Activated T-helper 1 cell treated with anti-CD3 and anti-CD28 coated beads, Interleukin-12 subunit alpha, Interleukin-12 subunit beta, Interleukin-2, Interleukin-4 antibody, amounts not matched to agents 30 ng/mL and 10 ng/mL and 1 ng/mL, durations not matched to agents 14 hours and 24 hours and 36 hours (primary cell): ENCODE data around the gene CCNDBP1. TPM values are rescaled to one million over a fixed set of nuclear protein-coding genes. Genes with fewer than 3 reads are reported as not detected.
"Not testable (repeated sequence)": the region's sequence is repeated elsewhere in the genome, so short reads cannot be mapped to it uniquely, and the experiment has no call there.

Experiments used
- DNase-seq: peaks from one replicate; pipeline ENCODE4 v3.0.0; 2021; ENCODE audit warnings: low spot score
- H3K27ac Mint-ChIP-seq: one replicate; pipeline ENCODE4 v1.8.0; 2021; ENCODE audit warnings: mild to moderate bottlenecking, mixed read lengths
- H3K27me3 Mint-ChIP-seq: one replicate; pipeline ENCODE4 v1.8.0; 2022; ENCODE audit warnings: mild to moderate bottlenecking, moderate library complexity, mixed read lengths; ENCODE audit not compliant: insufficient read depth
- H3K36me3 Mint-ChIP-seq: one replicate; pipeline ENCODE4 v1.8.0; 2021; ENCODE audit warnings: low read depth, mixed read lengths
- H3K4me1 Mint-ChIP-seq: one replicate; pipeline ENCODE4 v1.8.0; 2021; ENCODE audit warnings: low read depth, mixed read lengths
- H3K4me3 Mint-ChIP-seq: one replicate; pipeline ENCODE4 v1.8.0; 2021; ENCODE audit warnings: mild to moderate bottlenecking, moderate library complexity, mixed read lengths
- H3K9me3 Mint-ChIP-seq: one replicate; pipeline ENCODE4 v1.8.0; 2021; ENCODE audit warnings: mixed read lengths
- intact Hi-C: fragments of 100-400 bp; cut with micrococcal nuclease; formaldehyde crosslinking; loops from one replicate; pipeline ENCODE4 v1.15.1; 2024
- total RNA-seq: library from RNA; stranded (reverse); gene quantifications from 2 replicates; pipeline ENCODE4 v1.2.3, GENCODE V29; 2022

The CCNDBP1 gene
- total RNA-seq, 1 donor from 2014 or later: 57.7 TPM

GRCh38 chr15:43212951-43213350, 27.7 kb downstream of the CCNDBP1 start:
- Mint-ChIP-seq H3K4me3 (no peak overlapping the region), H3K9me3 (peaks cover 5% of the 10 kb centered on the region), H3K4me1 (no peaks in the 10 kb centered on the region), H3K27ac (no peak overlapping the region), H3K36me3 (no peaks in the 10 kb centered on the region), H3K27me3 (peaks cover 4% of the 10 kb centered on the region)
- intact Hi-C loops: no loop called here
- no peak for DNase-seq

- peaks cover 4% of the 10 kb centered on the region for H3K27me3 Mint-ChIP-seq
- no peaks in the 10 kb centered on the region for H3K4me1 Mint-ChIP-seq
- no peak overlapping the region for H3K4me3 Mint-ChIP-seq
- peaks cover 5% of the 10 kb centered on the region for H3K9me3 Mint-ChIP-seq
- no peak overlapping the region for H3K27ac Mint-ChIP-seq
- intact Hi-C loops: no loop called here
- DNase-seq: no peak
- H3K36me3 Mint-ChIP-seq: no peaks in the 10 kb centered on the region
Measured at GRCh38 chr15:43213466-43213865, 28.3 kb downstream of the CCNDBP1 start.

GRCh38 chr15:43214169-43214568, 29.0 kb downstream of the CCNDBP1 start:
- H3K4me3 Mint-ChIP-seq: no peak overlapping the region
- H3K4me1 Mint-ChIP-seq: no peaks in the 10 kb centered on the region
- no peak for DNase-seq
- H3K36me3 Mint-ChIP-seq: no peaks in the 10 kb centered on the region
- H3K27me3 Mint-ChIP-seq: peaks cover 4% of the 10 kb centered on the region
- intact Hi-C loops: no loop called here
- H3K27ac Mint-ChIP-seq: no peak overlapping the region
- H3K9me3 Mint-ChIP-seq: peaks cover 5% of the 10 kb centered on the region

GRCh38 chr15:43214592-43215295, 29.5 kb downstream of the CCNDBP1 start:
- Mint-ChIP-seq H3K27ac (no peak overlapping the region), H3K4me1 (no peaks in the 10 kb centered on the region), H3K36me3 (no peaks in the 10 kb centered on the region), H3K9me3 (peaks cover 5% of the 10 kb centered on the region), H3K4me3 (no peak overlapping the region), H3K27me3 (no peaks in the 10 kb centered on the region)
- DNase-seq: no peak
- intact Hi-C loops: no loop called here

- peaks cover 5% of the 10 kb centered on the region for H3K9me3 Mint-ChIP-seq
- no peak overlapping the region for H3K4me3 Mint-ChIP-seq
- no peaks in the 10 kb centered on the region for H3K4me1 Mint-ChIP-seq
- no peak overlapping the region for H3K27ac Mint-ChIP-seq
- no peak for DNase-seq
- H3K27me3 Mint-ChIP-seq: no peaks in the 10 kb centered on the region
- intact Hi-C loops: no loop called here
- H3K36me3 Mint-ChIP-seq: no peaks in the 10 kb centered on the region
Measured at GRCh38 chr15:43215961-43216360, 30.8 kb downstream of the CCNDBP1 start.

GRCh38 chr15:43218908-43219706, 33.9 kb downstream of the CCNDBP1 start:
- peaks cover 7% of the 10 kb centered on the region for H3K27me3 Mint-ChIP-seq
- H3K4me3 Mint-ChIP-seq: no peak overlapping the region
- no peak for DNase-seq
- no peaks in the 10 kb centered on the region for H3K4me1 Mint-ChIP-seq
- no peak overlapping the region for H3K27ac Mint-ChIP-seq
- intact Hi-C loops: no loop called here
- H3K9me3 Mint-ChIP-seq: peaks cover 5% of the 10 kb centered on the region
- no peaks in the 10 kb centered on the region for H3K36me3 Mint-ChIP-seq

- Mint-ChIP-seq H3K9me3 (peaks cover 5% of the 10 kb centered on the region), H3K4me3 (no peak overlapping the region), H3K27me3 (peaks cover 8% of the 10 kb centered on the region), H3K27ac (peak overlapping the region; percentile 68), H3K36me3 (no peaks in the 10 kb centered on the region), H3K4me1 (no peaks in the 10 kb centered on the region)
- DNase-seq: no peak
- intact Hi-C loops: no loop called here
Measured at GRCh38 chr15:43219929-43220928, 35.0 kb downstream of the CCNDBP1 start.

- H3K27me3 Mint-ChIP-seq: peaks cover 11% of the 10 kb centered on the region
- H3K27ac Mint-ChIP-seq: peak within 1 kb of the TSS; percentile 68
- H3K36me3 Mint-ChIP-seq: no peaks in the 10 kb centered on the region
- DNase-seq: no peak
- H3K4me1 Mint-ChIP-seq: peaks cover 7% of the 10 kb centered on the region
- H3K9me3 Mint-ChIP-seq: peaks cover 5% of the 10 kb centered on the region
- intact Hi-C loops: no loop called here
- no peak within 1 kb of the TSS for H3K4me3 Mint-ChIP-seq
Measured at GRCh38 chr15:43220991-43221403, 35.8 kb downstream of the CCNDBP1 start, which contains the start of gene EPB42. Gene EPB42, minus strand, starts transcription at chr15:43221018. Its CDS starts 193 bp downstream, at chr15:43220825.

- H3K4me1 Mint-ChIP-seq: peaks cover 8% of the 10 kb centered on the region
- intact Hi-C loops: no loop called here
- no peak overlapping the region for H3K4me3 Mint-ChIP-seq
- H3K9me3 Mint-ChIP-seq: peaks cover 5% of the 10 kb centered on the region
- DNase-seq: no peak
- H3K36me3 Mint-ChIP-seq: no peaks in the 10 kb centered on the region
- H3K27ac Mint-ChIP-seq: no peak overlapping the region
- peaks cover 11% of the 10 kb centered on the region for H3K27me3 Mint-ChIP-seq
Measured at GRCh38 chr15:43221422-43221821, 36.2 kb downstream of the CCNDBP1 start.

- H3K4me3 Mint-ChIP-seq: no peak overlapping the region
- DNase-seq: peak; percentile 36
- H3K27ac Mint-ChIP-seq: no peak overlapping the region
- H3K36me3 Mint-ChIP-seq: no peaks in the 10 kb centered on the region
- intact Hi-C loops: loop anchor here (1.0 kb wide), 3 partner anchors 38 to 60 kb away; no protein-coding TSS in a partner anchor
- H3K9me3 Mint-ChIP-seq: no peaks in the 10 kb centered on the region
- H3K4me1 Mint-ChIP-seq: peaks cover 8% of the 10 kb centered on the region
- H3K27me3 Mint-ChIP-seq: peaks cover 16% of the 10 kb centered on the region
Measured at GRCh38 chr15:43225201-43225949, 40.2 kb downstream of the CCNDBP1 start.

- intact Hi-C loops: loop anchor here (1.0 kb wide), 3 partner anchors 39 to 59 kb away; no protein-coding TSS in a partner anchor
- not testable (repeated sequence) for H3K36me3 Mint-ChIP-seq, H3K27ac Mint-ChIP-seq, DNase-seq, H3K4me1 Mint-ChIP-seq, H3K9me3 Mint-ChIP-seq, H3K4me3 Mint-ChIP-seq
- peaks cover 16% of the 10 kb centered on the region for H3K27me3 Mint-ChIP-seq
Measured at GRCh38 chr15:43225950-43226255, 40.7 kb downstream of the CCNDBP1 start.
